HepG2 (cell line): ENCODE results near the gene ANKFY1. TPM values are rescaled to one million over a fixed set of nuclear protein-coding genes. Genes with fewer than 3 reads are reported as not detected.

Source experiments
- ATAD3A ChIP-seq: sonication (generic); formaldehyde crosslinking; IDR thresholded peaks from 2 replicates; pipeline ENCODE4 v1.4.0; 2020; ENCODE audit warnings: missing genetic modification reagents
- MAF1 ChIP-seq: sonication (generic); formaldehyde crosslinking; IDR thresholded peaks from 2 replicates; pipeline ENCODE4 v1.5.0; 2020; ENCODE audit warnings: missing genetic modification reagents, borderline replicate concordance
- NONO ChIP-seq, 2 experiments: fragments of 450-650 bp in 1 of 2; sonication (generic) in 1 of 2; formaldehyde crosslinking in 1 of 2; IDR thresholded peaks in 1 of 2; conservative IDR thresholded peaks in 1 of 2; 2 replicates each; pipeline versions ENCODE4 v1.6.1 to v1.8.0; 2017 to 2022; ENCODE audit warnings: mild to moderate bottlenecking in 1 of 2, missing genetic modification reagents in 1 of 2, moderate library complexity in 1 of 2
- RXRA ChIP-seq: sonication (generic); formaldehyde crosslinking; IDR thresholded peaks from 2 replicates; pipeline ENCODE4 v1.5.1; 2020; ENCODE audit warnings: missing genetic modification reagents
- SRSF4 ChIP-seq: fragments of 200-400 bp; formaldehyde crosslinking; IDR thresholded peaks from one replicate; pipeline ENCODE4 v1.6.1; 2018; ENCODE audit warnings: mild to moderate bottlenecking, low read depth, low read length, moderate library complexity; ENCODE audit not compliant: poor library complexity, severe bottlenecking
- SSRP1 ChIP-seq: IDR thresholded peaks from 2 replicates; pipeline ENCODE4 v1.6.1; 2016; ENCODE audit warnings: control low read depth
- ZFP36 ChIP-seq: fragments of 150-350 bp; IDR thresholded peaks from 2 replicates; pipeline ENCODE4 v1.6.1; 2018; ENCODE audit warnings: borderline replicate concordance, low read length, low read depth; ENCODE audit not compliant: partially characterized antibody
- ZNF317 ChIP-seq: sonication (generic); formaldehyde crosslinking; IDR thresholded peaks from 2 replicates; pipeline ENCODE4 v1.5.0; 2020; ENCODE audit warnings: mild to moderate bottlenecking, missing genetic modification reagents
- polyA plus RNA-seq, 8 experiments: library from polyadenylated mRNA; depleted of rRNA in 3 of 8; stranded (reverse) in 7 of 8; unstranded in 1 of 8; fragments of >200 nt; fragmentation: Illumina TruSeq in 4 of 8; extraction: Trizol in 4 of 8; gene quantifications; 2 replicates each; pipeline versions ENCODE4 v1.2.1 to v1.2.3, GENCODE V29; 2011 to 2016; ENCODE audit warnings: low read depth in 4 of 8, missing spikeins in 1 of 8, mixed read lengths in 1 of 8; ENCODE audit not compliant: insufficient read depth in 1 of 8
- total RNA-seq, 5 experiments: library from RNA; depleted of rRNA; stranded (reverse); fragments of >200 nt; fragmentation: Illumina TruSeq; extraction: Trizol; gene quantifications; 2 replicates each; pipeline ENCODE4 v1.2.3, GENCODE V29; 2016; ENCODE audit warnings: low read depth in 1 of 5
- TF ChIP-seq, protein P1 (sequence below): sonication (generic); formaldehyde crosslinking; IDR thresholded peaks from 2 replicates; pipeline ENCODE4 v1.8.0; 2022; ENCODE audit warnings: mild to moderate bottlenecking, missing genetic modification reagents; ENCODE audit not compliant: insufficient replicate concordance
- TF ChIP-seq, protein P2 (sequence below): sonication (generic); formaldehyde crosslinking; IDR thresholded peaks from 2 replicates; pipeline ENCODE4 v1.8.0; 2022; ENCODE audit warnings: missing genetic modification reagents, mild to moderate bottlenecking, moderate library complexity, borderline replicate concordance
- TF ChIP-seq, protein P3 (sequence below): sonication (generic); formaldehyde crosslinking; IDR thresholded peaks from 2 replicates; pipeline ENCODE4 v1.8.1; 2023; ENCODE audit warnings: mild to moderate bottlenecking, missing genetic modification reagents, borderline replicate concordance
- TF ChIP-seq, protein P4 (sequence below), 2 experiments: IDR thresholded peaks; 2 replicates each; pipeline ENCODE4 v1.6.1; 2011 to 2012; ENCODE audit warnings: low read length in 2 of 2, borderline replicate concordance in 1 of 2, low read depth in 1 of 2, mild to moderate bottlenecking in 1 of 2, moderate library complexity in 1 of 2

ANKFY1 gene
- total and polyA plus RNA-seq, 2 of the 13 experiments (the other 11 are each of a cell fraction or from before 2014, with no cell fraction given): 11.9 to 16.8 TPM

DNA sequence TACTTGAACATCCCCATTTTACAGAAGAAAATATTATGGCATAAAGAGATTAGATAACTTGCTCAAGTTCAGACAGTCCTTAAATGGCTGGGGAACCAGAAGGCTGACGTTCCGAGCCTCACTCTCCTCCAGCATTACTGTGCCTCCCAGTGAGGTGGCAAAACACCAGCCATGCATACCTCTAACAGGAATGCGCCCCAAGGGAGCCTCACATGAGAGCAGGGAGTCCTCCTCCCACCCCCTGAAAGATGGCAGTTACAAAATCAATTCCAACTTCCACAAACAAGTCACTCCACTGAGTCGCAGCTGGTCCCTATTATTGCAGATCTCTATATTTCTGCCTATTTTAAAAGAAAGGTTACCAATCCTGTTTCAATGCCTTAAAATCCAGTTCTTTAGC lies 55.5 kb downstream of the ANKFY1 start (continued):
- no peak for TF ChIP-seq NONO (IDR thresholded peaks at IDR 0.05)
- no peak for TF ChIP-seq NONO (CRISPR knock-in tag; conservative IDR thresholded peaks at IDR 0.05)
- no peak for TF ChIP-seq SSRP1 (CRISPR knock-in tag)
- TF ChIP-seq, protein P1, sequence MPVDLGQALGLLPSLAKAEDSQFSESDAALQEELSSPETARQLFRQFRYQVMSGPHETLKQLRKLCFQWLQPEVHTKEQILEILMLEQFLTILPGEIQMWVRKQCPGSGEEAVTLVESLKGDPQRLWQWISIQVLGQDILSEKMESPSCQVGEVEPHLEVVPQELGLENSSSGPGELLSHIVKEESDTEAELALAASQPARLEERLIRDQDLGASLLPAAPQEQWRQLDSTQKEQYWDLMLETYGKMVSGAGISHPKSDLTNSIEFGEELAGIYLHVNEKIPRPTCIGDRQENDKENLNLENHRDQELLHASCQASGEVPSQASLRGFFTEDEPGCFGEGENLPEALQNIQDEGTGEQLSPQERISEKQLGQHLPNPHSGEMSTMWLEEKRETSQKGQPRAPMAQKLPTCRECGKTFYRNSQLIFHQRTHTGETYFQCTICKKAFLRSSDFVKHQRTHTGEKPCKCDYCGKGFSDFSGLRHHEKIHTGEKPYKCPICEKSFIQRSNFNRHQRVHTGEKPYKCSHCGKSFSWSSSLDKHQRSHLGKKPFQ (CRISPR knock-in tag): no peak
- TF ChIP-seq, protein P2, sequence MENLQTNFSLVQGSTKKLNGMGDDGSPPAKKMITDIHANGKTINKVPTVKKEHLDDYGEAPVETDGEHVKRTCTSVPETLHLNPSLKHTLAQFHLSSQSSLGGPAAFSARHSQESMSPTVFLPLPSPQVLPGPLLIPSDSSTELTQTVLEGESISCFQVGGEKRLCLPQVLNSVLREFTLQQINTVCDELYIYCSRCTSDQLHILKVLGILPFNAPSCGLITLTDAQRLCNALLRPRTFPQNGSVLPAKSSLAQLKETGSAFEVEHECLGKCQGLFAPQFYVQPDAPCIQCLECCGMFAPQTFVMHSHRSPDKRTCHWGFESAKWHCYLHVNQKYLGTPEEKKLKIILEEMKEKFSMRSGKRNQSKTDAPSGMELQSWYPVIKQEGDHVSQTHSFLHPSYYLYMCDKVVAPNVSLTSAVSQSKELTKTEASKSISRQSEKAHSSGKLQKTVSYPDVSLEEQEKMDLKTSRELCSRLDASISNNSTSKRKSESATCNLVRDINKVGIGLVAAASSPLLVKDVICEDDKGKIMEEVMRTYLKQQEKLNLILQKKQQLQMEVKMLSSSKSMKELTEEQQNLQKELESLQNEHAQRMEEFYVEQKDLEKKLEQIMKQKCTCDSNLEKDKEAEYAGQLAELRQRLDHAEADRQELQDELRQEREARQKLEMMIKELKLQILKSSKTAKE (CRISPR knock-in tag): no peak
- TF ChIP-seq RXRA: no peak
- TF ChIP-seq MAF1 (CRISPR knock-in tag): no peak
- no peak for TF ChIP-seq ZNF317
- no peak for TF ChIP-seq SRSF4
- no peak for TF ChIP-seq ZFP36
- TF ChIP-seq ATAD3A: no peak
- TF ChIP-seq, protein P3, sequence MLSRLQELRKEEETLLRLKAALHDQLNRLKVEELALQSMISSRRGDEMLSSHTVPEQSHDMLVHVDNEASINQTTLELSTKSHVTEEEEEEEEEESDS: no peak
- TF ChIP-seq, protein P4, sequence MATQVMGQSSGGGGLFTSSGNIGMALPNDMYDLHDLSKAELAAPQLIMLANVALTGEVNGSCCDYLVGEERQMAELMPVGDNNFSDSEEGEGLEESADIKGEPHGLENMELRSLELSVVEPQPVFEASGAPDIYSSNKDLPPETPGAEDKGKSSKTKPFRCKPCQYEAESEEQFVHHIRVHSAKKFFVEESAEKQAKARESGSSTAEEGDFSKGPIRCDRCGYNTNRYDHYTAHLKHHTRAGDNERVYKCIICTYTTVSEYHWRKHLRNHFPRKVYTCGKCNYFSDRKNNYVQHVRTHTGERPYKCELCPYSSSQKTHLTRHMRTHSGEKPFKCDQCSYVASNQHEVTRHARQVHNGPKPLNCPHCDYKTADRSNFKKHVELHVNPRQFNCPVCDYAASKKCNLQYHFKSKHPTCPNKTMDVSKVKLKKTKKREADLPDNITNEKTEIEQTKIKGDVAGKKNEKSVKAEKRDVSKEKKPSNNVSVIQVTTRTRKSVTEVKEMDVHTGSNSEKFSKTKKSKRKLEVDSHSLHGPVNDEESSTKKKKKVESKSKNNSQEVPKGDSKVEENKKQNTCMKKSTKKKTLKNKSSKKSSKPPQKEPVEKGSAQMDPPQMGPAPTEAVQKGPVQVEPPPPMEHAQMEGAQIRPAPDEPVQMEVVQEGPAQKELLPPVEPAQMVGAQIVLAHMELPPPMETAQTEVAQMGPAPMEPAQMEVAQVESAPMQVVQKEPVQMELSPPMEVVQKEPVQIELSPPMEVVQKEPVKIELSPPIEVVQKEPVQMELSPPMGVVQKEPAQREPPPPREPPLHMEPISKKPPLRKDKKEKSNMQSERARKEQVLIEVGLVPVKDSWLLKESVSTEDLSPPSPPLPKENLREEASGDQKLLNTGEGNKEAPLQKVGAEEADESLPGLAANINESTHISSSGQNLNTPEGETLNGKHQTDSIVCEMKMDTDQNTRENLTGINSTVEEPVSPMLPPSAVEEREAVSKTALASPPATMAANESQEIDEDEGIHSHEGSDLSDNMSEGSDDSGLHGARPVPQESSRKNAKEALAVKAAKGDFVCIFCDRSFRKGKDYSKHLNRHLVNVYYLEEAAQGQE (IDR thresholded peaks at IDR 0.05; ENCODE audit: borderline replicate concordance in 1 of 2, low read depth in 1 of 2, low read length in 2 of 2): no peak
